SK-N-SH treated with all-trans-retinoic acid at 6 μM for 48 hours (cell line): ENCODE results near the gene CDK11B.

ENCODE experiments used
- ATAC-seq: fragments of 200-7000 bp; cut with Tn5 transposase; 3 replicates; pipeline ENCODE4 v1.9.1; 2020; ENCODE audit warnings: mild to moderate bottlenecking, moderate library complexity
- BACH2 ChIP-seq: fragments of 250-450 bp; sonication (Bioruptor Pico); IDR thresholded peaks from 2 replicates; pipeline ENCODE4 v1.9.0; 2021; ENCODE audit warnings: mild to moderate bottlenecking, borderline replicate concordance
- CSDC2 ChIP-seq: fragments of 250-450 bp; sonication (Bioruptor Pico); IDR thresholded peaks from 2 replicates; pipeline ENCODE4 v1.5.0; 2020; ENCODE audit warnings: mild to moderate bottlenecking, moderate library complexity
- GLIS3 ChIP-seq: fragments of 250-450 bp; sonication (Bioruptor Pico); IDR thresholded peaks from 2 replicates; pipeline ENCODE4 v1.5.0; 2020; ENCODE audit warnings: mild to moderate bottlenecking, moderate library complexity
- ISL1 ChIP-seq: fragments of 250-450 bp; sonication (Bioruptor Pico); IDR thresholded peaks from 2 replicates; pipeline ENCODE4 v2.1.2; 2022; ENCODE audit warnings: mild to moderate bottlenecking, moderate library complexity
- OSR1 ChIP-seq: fragments of 250-450 bp; sonication (Bioruptor Pico); IDR thresholded peaks from 2 replicates; pipeline ENCODE4 v1.8.0; 2022; ENCODE audit warnings: moderate library complexity, mild to moderate bottlenecking, inconsistent platforms
- PPARA ChIP-seq: fragments of 250-450 bp; sonication (Bioruptor Pico); IDR thresholded peaks from 2 replicates; pipeline ENCODE4 v1.5.0; 2020; ENCODE audit warnings: mild to moderate bottlenecking, borderline replicate concordance
- RARB ChIP-seq: fragments of 250-450 bp; sonication (Bioruptor Pico); IDR thresholded peaks from 2 replicates; pipeline ENCODE4 v1.8.0; 2021; ENCODE audit warnings: mild to moderate bottlenecking, moderate library complexity
- SNAI2 ChIP-seq: fragments of 250-450 bp; sonication (Bioruptor Pico); IDR thresholded peaks from 2 replicates; pipeline ENCODE4 v1.5.0; 2020; ENCODE audit warnings: mild to moderate bottlenecking, moderate library complexity
- TCF4 ChIP-seq: fragments of 250-450 bp; sonication (Bioruptor Pico); IDR thresholded peaks from 2 replicates; pipeline ENCODE4 v1.8.0; 2021; ENCODE audit warnings: mild to moderate bottlenecking, moderate library complexity, borderline replicate concordance
- ZC3H10 ChIP-seq: fragments of 250-450 bp; sonication (Bioruptor Pico); IDR thresholded peaks from 2 replicates; pipeline ENCODE4 v1.5.1; 2021; ENCODE audit warnings: mild to moderate bottlenecking, moderate library complexity
- ZFP3 ChIP-seq: fragments of 250-450 bp; sonication (Bioruptor Pico); IDR thresholded peaks from 2 replicates; pipeline ENCODE4 v1.5.0; 2020; ENCODE audit warnings: mild to moderate bottlenecking, moderate library complexity
- ZFP30 ChIP-seq: fragments of 450-650 bp; formaldehyde crosslinking; IDR thresholded peaks from 2 replicates; pipeline ENCODE4 v1.5.0; 2022; ENCODE audit warnings: mild to moderate bottlenecking, moderate library complexity
- ZNF70 ChIP-seq: fragments of 450-650 bp; formaldehyde crosslinking; IDR thresholded peaks from 2 replicates; pipeline ENCODE4 v1.5.0; 2020; ENCODE audit warnings: mild to moderate bottlenecking, moderate library complexity
- TF ChIP-seq, protein P1 (sequence below): fragments of 250-450 bp; sonication (Bioruptor Pico); IDR thresholded peaks from 2 replicates; pipeline ENCODE4 v1.5.0; 2020; ENCODE audit warnings: mild to moderate bottlenecking, moderate library complexity
- TF ChIP-seq, protein P2 (sequence below): fragments of 250-450 bp; sonication (Bioruptor Pico); IDR thresholded peaks from 2 replicates; pipeline ENCODE4 v1.5.1; 2020; ENCODE audit warnings: low read depth, mild to moderate bottlenecking, moderate library complexity
- TF ChIP-seq, protein P3 (sequence below): fragments of 250-450 bp; sonication (Bioruptor Pico); IDR thresholded peaks from 2 replicates; pipeline ENCODE4 v1.8.0; 2020; ENCODE audit warnings: mild to moderate bottlenecking, moderate library complexity, borderline replicate concordance
- TF ChIP-seq, protein P4 (sequence below): fragments of 250-450 bp; sonication (Bioruptor Pico); IDR thresholded peaks from 2 replicates; pipeline ENCODE4 v1.5.1; 2021; ENCODE audit warnings: mild to moderate bottlenecking, moderate library complexity

The CDK11B gene

DNA sequence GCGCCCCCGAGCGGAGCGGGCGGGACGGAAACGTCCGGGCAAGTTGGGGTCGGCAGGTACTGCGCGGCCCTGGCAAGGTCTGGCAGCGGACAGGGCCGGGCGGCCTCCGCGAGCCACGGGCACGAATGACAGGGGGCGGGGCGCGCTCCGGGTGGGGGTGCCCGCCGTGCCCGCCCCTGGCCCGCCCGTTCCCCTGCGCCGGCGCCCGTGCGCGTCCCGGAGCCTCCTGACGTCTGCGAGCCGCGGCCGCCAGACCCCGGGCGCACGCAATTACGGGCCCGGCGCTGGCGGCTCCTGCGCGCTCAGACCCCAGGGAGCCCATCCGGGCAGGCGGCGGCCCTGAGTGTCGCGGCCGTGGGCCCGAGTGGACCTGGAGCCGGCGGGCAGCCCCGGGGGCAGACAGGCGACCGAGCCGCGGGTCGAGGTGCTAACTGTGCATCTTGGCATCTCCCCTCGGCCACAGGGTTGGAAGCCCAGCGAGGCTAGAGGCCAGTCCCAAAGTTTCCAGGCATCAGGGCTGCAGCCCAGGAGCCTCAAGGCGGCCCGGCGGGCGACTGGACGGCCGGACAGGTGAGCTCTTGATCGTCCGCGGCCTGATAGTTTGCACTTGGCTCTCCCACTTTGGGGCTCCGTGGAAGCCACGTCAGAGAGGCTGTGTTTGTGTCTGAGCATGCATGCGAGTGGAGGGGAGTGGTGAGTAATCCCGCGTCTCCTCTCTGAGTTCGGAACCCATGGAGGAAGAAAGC is 42.6 kb downstream of the CDK11B start (continued):
- TF ChIP-seq, protein P1, sequence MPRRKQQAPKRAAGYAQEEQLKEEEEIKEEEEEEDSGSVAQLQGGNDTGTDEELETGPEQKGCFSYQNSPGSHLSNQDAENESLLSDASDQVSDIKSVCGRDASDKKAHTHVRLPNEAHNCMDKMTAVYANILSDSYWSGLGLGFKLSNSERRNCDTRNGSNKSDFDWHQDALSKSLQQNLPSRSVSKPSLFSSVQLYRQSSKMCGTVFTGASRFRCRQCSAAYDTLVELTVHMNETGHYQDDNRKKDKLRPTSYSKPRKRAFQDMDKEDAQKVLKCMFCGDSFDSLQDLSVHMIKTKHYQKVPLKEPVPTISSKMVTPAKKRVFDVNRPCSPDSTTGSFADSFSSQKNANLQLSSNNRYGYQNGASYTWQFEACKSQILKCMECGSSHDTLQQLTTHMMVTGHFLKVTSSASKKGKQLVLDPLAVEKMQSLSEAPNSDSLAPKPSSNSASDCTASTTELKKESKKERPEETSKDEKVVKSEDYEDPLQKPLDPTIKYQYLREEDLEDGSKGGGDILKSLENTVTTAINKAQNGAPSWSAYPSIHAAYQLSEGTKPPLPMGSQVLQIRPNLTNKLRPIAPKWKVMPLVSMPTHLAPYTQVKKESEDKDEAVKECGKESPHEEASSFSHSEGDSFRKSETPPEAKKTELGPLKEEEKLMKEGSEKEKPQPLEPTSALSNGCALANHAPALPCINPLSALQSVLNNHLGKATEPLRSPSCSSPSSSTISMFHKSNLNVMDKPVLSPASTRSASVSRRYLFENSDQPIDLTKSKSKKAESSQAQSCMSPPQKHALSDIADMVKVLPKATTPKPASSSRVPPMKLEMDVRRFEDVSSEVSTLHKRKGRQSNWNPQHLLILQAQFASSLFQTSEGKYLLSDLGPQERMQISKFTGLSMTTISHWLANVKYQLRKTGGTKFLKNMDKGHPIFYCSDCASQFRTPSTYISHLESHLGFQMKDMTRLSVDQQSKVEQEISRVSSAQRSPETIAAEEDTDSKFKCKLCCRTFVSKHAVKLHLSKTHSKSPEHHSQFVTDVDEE (CRISPR knock-in tag) = no peak
- TF ChIP-seq OSR1 (CRISPR knock-in tag) = no peak
- TF ChIP-seq PPARA = no peak
- TF ChIP-seq, protein P2, sequence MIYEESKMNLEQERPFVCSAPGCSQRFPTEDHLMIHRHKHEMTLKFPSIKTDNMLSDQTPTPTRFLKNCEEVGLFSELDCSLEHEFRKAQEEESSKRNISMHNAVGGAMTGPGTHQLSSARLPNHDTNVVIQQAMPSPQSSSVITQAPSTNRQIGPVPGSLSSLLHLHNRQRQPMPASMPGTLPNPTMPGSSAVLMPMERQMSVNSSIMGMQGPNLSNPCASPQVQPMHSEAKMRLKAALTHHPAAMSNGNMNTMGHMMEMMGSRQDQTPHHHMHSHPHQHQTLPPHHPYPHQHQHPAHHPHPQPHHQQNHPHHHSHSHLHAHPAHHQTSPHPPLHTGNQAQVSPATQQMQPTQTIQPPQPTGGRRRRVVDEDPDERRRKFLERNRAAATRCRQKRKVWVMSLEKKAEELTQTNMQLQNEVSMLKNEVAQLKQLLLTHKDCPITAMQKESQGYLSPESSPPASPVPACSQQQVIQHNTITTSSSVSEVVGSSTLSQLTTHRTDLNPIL = no peak

DNA sequence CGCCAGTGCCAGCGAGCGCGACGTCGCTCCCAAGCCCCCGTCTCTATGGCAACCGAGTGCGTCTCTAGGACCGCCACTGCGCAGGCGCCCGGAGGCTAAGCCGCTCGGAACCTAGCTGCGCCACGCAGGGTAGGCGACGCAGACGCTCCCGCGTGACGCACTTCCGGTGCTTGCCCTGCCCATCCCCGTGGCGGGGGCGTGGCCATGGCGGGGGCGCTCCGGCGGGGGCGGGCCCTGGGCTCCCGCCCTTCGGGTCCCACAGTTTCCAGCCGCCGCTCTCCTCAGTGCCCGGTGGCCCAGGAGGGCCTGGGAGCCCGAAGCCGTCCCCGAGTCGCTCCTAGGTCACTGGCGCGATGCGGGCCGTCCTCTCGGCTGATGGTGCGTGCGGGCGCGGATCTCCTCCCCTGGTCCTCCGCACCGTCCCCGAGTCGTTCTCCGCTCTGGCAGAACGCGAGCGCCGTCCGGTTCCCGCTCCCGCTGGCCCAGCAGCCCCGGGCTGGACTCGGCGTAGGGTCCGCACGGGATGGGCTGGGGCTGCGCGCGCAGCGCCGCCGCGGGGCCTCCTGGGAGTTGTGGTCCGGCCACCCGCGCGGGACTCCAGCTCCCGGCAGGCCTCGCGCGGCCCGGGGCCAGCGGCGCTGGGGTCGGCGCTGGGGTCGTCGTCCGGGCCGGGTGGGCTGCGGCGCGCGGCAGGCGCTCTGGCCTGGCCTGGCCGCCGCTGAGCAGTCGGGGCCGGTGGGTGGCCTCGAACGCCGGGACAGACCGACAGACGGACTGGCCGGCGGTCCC is 43.4 kb downstream of the CDK11B start, which contains the start of gene MIB2:
TSS of gene MIB2 (plus strand) at position 245 of the 789 bp plus-strand sequence. CDS start 7,953 bp downstream, outside the sequence.
- peak; percentile 89 for ATAC-seq
- TF ChIP-seq, protein P3, sequence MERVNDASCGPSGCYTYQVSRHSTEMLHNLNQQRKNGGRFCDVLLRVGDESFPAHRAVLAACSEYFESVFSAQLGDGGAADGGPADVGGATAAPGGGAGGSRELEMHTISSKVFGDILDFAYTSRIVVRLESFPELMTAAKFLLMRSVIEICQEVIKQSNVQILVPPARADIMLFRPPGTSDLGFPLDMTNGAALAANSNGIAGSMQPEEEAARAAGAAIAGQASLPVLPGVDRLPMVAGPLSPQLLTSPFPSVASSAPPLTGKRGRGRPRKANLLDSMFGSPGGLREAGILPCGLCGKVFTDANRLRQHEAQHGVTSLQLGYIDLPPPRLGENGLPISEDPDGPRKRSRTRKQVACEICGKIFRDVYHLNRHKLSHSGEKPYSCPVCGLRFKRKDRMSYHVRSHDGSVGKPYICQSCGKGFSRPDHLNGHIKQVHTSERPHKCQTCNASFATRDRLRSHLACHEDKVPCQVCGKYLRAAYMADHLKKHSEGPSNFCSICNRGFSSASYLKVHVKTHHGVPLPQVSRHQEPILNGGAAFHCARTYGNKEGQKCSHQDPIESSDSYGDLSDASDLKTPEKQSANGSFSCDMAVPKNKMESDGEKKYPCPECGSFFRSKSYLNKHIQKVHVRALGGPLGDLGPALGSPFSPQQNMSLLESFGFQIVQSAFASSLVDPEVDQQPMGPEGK (CRISPR knock-in tag) = 0 out of 2 replicates have a peak, but pooled peaks have one; percentile 31
- TF ChIP-seq RARB (no peak), ZC3H10 (no peak)

DNA sequence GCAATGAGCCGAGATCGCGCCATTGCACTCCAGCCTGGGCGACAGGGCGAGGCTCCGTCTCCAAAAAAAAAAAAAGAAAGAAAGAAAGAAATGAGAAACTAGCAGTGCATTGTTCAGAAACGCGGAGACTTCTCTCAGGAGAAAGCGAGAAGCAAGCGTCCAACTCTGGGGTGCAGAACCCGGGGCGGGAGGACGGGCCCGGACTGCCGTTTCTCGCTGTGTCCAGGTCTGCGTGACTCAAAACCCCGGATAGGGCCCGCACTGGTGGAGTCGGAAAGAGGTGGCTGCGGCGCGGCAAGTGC is 43.9 kb downstream of the CDK11B start:
- no peak; the same call in 2 of the 3 replicates for ATAC-seq
- no peak for TF ChIP-seq OSR1 (CRISPR knock-in tag)
- TF ChIP-seq ZFP30 (CRISPR knock-in tag) = no peak
- TF ChIP-seq GLIS3 (CRISPR knock-in tag) = no peak
- TF ChIP-seq, protein P4, sequence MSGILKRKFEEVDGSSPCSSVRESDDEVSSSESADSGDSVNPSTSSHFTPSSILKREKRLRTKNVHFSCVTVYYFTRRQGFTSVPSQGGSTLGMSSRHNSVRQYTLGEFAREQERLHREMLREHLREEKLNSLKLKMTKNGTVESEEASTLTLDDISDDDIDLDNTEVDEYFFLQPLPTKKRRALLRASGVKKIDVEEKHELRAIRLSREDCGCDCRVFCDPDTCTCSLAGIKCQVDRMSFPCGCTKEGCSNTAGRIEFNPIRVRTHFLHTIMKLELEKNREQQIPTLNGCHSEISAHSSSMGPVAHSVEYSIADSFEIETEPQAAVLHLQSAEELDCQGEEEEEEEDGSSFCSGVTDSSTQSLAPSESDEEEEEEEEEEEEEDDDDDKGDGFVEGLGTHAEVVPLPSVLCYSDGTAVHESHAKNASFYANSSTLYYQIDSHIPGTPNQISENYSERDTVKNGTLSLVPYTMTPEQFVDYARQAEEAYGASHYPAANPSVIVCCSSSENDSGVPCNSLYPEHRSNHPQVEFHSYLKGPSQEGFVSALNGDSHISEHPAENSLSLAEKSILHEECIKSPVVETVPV (CRISPR knock-in tag) = no peak
- no peak for TF ChIP-seq ZC3H10
- no peak for TF ChIP-seq CSDC2 (CRISPR knock-in tag)
- TF ChIP-seq BACH2 (CRISPR knock-in tag) = no peak

DNA sequence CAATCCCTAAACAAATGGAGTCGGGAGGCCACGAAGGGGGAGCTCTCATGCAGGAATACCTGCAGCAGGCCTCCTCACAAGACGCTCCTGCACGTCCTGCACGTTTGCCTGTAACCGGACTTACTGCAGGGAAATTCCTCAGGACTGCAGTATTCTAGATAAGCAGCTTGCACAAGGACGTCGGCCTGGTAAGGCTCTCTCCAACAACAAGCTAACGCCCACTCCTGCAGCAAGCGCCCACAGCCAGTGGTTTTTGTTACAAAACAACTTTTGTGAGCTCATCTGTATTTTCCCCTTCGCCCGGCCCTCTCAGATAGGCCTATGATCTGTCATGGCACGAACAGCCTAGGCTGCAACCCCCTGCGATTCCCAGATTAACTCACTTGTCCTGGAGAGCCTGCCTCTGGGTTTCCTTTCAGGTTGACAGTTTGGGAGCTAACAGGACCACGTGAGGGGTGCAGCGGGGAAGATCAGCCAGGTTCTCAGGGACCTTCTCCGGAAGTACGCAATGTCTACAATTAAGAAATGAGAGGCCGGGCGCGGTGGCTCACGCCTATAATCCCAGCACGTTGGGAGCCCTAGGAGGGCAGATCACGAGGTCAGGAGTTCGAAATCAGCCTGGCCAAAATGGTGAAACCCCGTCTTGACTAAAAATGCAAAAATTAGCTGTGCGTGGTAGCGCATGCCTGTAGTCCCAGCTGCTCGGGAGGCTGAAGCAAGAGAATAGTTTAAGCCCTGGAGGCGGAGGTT is 44.4 kb downstream of the CDK11B start:
- TF ChIP-seq PPARA = no peak
- no peak for TF ChIP-seq ZNF70
- TF ChIP-seq ZFP3 (CRISPR knock-in tag) = no peak
- no peak for TF ChIP-seq CSDC2 (CRISPR knock-in tag)
- no peak for TF ChIP-seq ZC3H10
- peak; percentile 2; the same call in 2 of the 3 replicates for ATAC-seq

DNA sequence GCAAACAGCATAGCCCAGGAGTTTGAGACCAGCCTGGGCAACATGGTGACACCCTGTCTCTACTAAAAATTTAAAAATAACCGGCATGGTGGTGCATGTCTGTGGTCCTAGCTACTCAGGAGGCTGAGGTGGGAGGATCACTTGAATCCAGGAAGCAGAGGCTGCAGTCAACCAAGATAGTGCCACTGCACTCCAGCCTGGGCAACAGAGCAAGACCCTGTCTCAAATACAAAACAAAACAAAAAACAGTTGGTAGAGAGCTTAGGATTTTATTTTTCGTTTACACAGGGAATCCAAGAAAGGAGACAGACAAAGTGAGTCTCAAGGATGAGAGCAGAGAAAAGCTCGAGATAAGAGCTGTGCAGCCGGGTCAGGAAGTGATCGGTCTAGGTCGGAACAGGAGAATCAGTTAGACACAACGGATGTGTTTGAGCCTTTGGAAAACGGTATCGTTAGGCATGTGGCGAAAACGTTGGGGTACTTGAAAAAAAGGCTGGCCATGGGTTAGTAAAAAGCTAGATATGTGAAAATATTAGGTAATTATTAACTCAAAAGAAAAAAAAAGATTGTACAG is 45.2 kb downstream of the CDK11B start:
- no peak for ATAC-seq
- TF ChIP-seq RARB (no peak), ZC3H10 (no peak), SNAI2 (no peak), ISL1 (no peak), TCF4 (CRISPR knock-in tag) (no peak)
- TF ChIP-seq, protein P3 (CRISPR knock-in tag) = no peak
- TF ChIP-seq, protein P2 = no peak
- TF ChIP-seq, all 23 proteins: peak for 0
